Liver (tissue), 9 donors: ENCODE measurements around the gene C20orf202. TPM values are rescaled to one million over a fixed set of nuclear protein-coding genes. Genes with fewer than 3 reads are reported as not detected.

ENCODE experiments used
- DNase-seq: peaks from one replicate; pipeline ENCODE4 v3.0.0-alpha.2; 2017; ENCODE audit warnings: low spot score
- H3K27ac ChIP-seq, 2 donors: one replicate each; pipeline ENCODE4 v1.7.0; 2013; ENCODE audit warnings: inconsistent platforms in 2 of 2, low read length in 2 of 2, control low read depth in 1 of 2, low read depth in 1 of 2, mild to moderate bottlenecking in 1 of 2
- H3K27me3 ChIP-seq, 4 donors: one replicate each; pipeline versions ENCODE4 v1.6.1 to v1.7.0; 2013; ENCODE audit warnings: low read length in 3 of 4, inconsistent platforms in 1 of 4, mild to moderate bottlenecking in 1 of 4, moderate library complexity in 1 of 4; ENCODE audit not compliant: control insufficient read depth in 4 of 4, insufficient read depth in 4 of 4
- H3K36me3 ChIP-seq, 4 donors: one replicate each; pipeline versions ENCODE4 v1.6.1 to v1.7.0; 2013; ENCODE audit warnings: low read length in 3 of 4, mild to moderate bottlenecking in 3 of 4, low read depth in 1 of 4, moderate library complexity in 1 of 4; ENCODE audit not compliant: control insufficient read depth in 4 of 4, insufficient read depth in 3 of 4
- H3K4me1 ChIP-seq, 4 donors: one replicate each; pipeline versions ENCODE4 v1.6.1 to v1.7.0; 2013; ENCODE audit warnings: low read length in 3 of 4, mild to moderate bottlenecking in 3 of 4, moderate library complexity in 1 of 4; ENCODE audit not compliant: control insufficient read depth in 4 of 4, insufficient read depth in 4 of 4
- H3K4me3 ChIP-seq, 3 donors: one replicate each; pipeline versions ENCODE4 v1.6.1 to v1.7.0; 2013; ENCODE audit warnings: low read length in 3 of 3, control low read depth in 1 of 3, low read depth in 1 of 3, mild to moderate bottlenecking in 1 of 3
- H3K9ac ChIP-seq, 2 donors: one replicate each; pipeline ENCODE4 v1.7.0; 2013; ENCODE audit warnings: low read length in 2 of 2, mild to moderate bottlenecking in 2 of 2, moderate library complexity in 2 of 2, control low read depth in 1 of 2, low read depth in 1 of 2
- H3K9me3 ChIP-seq, 4 donors: one replicate each; pipeline versions ENCODE4 v1.6.1 to v1.7.0; 2013; ENCODE audit warnings: low read length in 3 of 4; ENCODE audit not compliant: control insufficient read depth in 4 of 4
- ATF3 ChIP-seq: IDR thresholded peaks from 2 replicates; pipeline ENCODE4 v1.6.1; 2016; ENCODE audit warnings: antibody characterized with exemption
- CTCF ChIP-seq: fragments of 150-350 bp; IDR thresholded peaks from 2 replicates; pipeline ENCODE4 v1.5.1; 2017; ENCODE audit warnings: improper control_type of control experiment, low read depth, low read length; ENCODE audit not compliant: missing input control
- EGR1 ChIP-seq, 2 donors: IDR thresholded peaks; 2 replicates each; pipeline ENCODE4 v1.6.1; 2016 to 2018; ENCODE audit warnings: antibody characterized with exemption in 2 of 2, low read depth in 2 of 2
- FOXA1 ChIP-seq: IDR thresholded peaks from 2 replicates; pipeline ENCODE4 v1.6.1; 2016; ENCODE audit warnings: antibody characterized with exemption
- FOXA2 ChIP-seq: IDR thresholded peaks from 2 replicates; pipeline ENCODE4 v1.6.1; 2016; ENCODE audit warnings: antibody characterized with exemption
- GABPA ChIP-seq, 2 donors: IDR thresholded peaks in 1 of 2; conservative IDR thresholded peaks in 1 of 2; 2 replicates each; pipeline ENCODE4 v1.6.1; 2016; ENCODE audit warnings: antibody characterized with exemption in 2 of 2, mild to moderate bottlenecking in 1 of 2, moderate library complexity in 1 of 2
- HNF4A ChIP-seq, 2 donors: conservative IDR thresholded peaks; 2 replicates each; pipeline ENCODE4 v1.6.1; 2016; ENCODE audit warnings: antibody characterized with exemption in 2 of 2, mild to moderate bottlenecking in 2 of 2
- HNF4G ChIP-seq: IDR thresholded peaks from 2 replicates; pipeline ENCODE4 v1.6.1; 2016; ENCODE audit warnings: antibody characterized with exemption
- JUND ChIP-seq, 2 donors: IDR thresholded peaks; 2 replicates each; pipeline ENCODE4 v1.6.1; 2016; ENCODE audit warnings: antibody characterized with exemption in 2 of 2
- MAX ChIP-seq: IDR thresholded peaks from 2 replicates; pipeline ENCODE4 v1.6.1; 2016; ENCODE audit warnings: antibody characterized with exemption
- NR2F2 ChIP-seq: IDR thresholded peaks from 2 replicates; pipeline ENCODE4 v1.6.1; 2016; ENCODE audit warnings: antibody characterized with exemption
- RAD21 ChIP-seq, 2 donors: IDR thresholded peaks; 2 replicates each; pipeline ENCODE4 v1.6.1; 2016; ENCODE audit warnings: antibody characterized with exemption in 2 of 2, mild to moderate bottlenecking in 2 of 2
- REST ChIP-seq: IDR thresholded peaks from 2 replicates; pipeline ENCODE4 v1.6.1; 2016; ENCODE audit warnings: antibody characterized with exemption, mild to moderate bottlenecking
- RXRA ChIP-seq, 2 donors: IDR thresholded peaks; 2 replicates each; pipeline ENCODE4 v1.6.1; 2017 to 2018; ENCODE audit warnings: antibody characterized with exemption in 2 of 2, mild to moderate bottlenecking in 1 of 2
- SP1 ChIP-seq: IDR thresholded peaks from 2 replicates; pipeline ENCODE4 v1.6.1; 2018; ENCODE audit warnings: antibody characterized with exemption, mild to moderate bottlenecking
- TAF1 ChIP-seq: conservative IDR thresholded peaks from 2 replicates; pipeline ENCODE4 v1.6.1; 2016; ENCODE audit warnings: antibody characterized with exemption, mild to moderate bottlenecking
- YY1 ChIP-seq: IDR thresholded peaks from 2 replicates; pipeline ENCODE4 v1.6.1; 2016; ENCODE audit warnings: antibody characterized with exemption, mild to moderate bottlenecking
- ZBTB33 ChIP-seq: IDR thresholded peaks from 2 replicates; pipeline ENCODE4 v1.6.1; 2016; ENCODE audit warnings: antibody characterized with exemption
- WGBS: extraction: QIAGEN DNeasy Blood & Tissue Kit; methylation state at CpG from one replicate; pipeline ENCODE4 v1.1.7; 2013; 5-methylcytosine and 5-hydroxymethylcytosine counted together
- polyA plus RNA-seq, 2 donors: library from polyadenylated mRNA; stranded (reverse) in 1 of 2; unstranded in 1 of 2; fragments of 200-250 nt in 1 of 2; fragments of >200 nt in 1 of 2; fragmentation: Nextera tagmentation in 1 of 2; extraction: Ambion mirVana in 1 of 2; gene quantifications; one replicate each; pipeline versions ENCODE4 v1.2.1 to v1.2.3, GENCODE V29; 2013 to 2015
- total RNA-seq, 2 donors: library from RNA; depleted of rRNA; stranded (reverse); fragments of >200 nt; gene quantifications; one replicate each; pipeline ENCODE4 v1.2.3, GENCODE V29; 2014
- donor health status: healthy.
- donor health status: healthy.
- donor health status: healthy.
- donor health status: healthy.
- donor health status: healthy.

The C20orf202 gene
- total and polyA plus RNA-seq, 4 donors, result 0.07 to 0.42 (median 0.12) TPM

GRCh38 chr20:1254254-1254653 lies 51.0 kb downstream of the C20orf202 start (continued):
- TF ChIP-seq CTCF, result no peak

- 77% methylated on average over 2 of the region's 2 CpGs for WGBS
- Histone ChIP-seq H3K9me3 (peaks cover 0 to 3% (median 0%) of the 10 kb centered on the region in 4 donors), H3K27me3 (no peaks in the 10 kb centered on the region), H3K4me3 (no peak overlapping the region), H3K4me1 (no peaks in the 10 kb centered on the region), H3K27ac (no peak overlapping the region), H3K36me3 (no peaks in the 10 kb centered on the region), H3K9ac (no peak overlapping the region)
- DNase-seq, result no peak
- TF ChIP-seq MAX (no peak), CTCF (no peak), ATF3 (no peak), JUND (IDR thresholded peaks at IDR 0.05) (no peak), ZBTB33 (no peak), NR2F2 (no peak), RXRA (IDR thresholded peaks at IDR 0.05) (no peak), FOXA1 (no peak), HNF4A (conservative IDR thresholded peaks at IDR 0.05) (no peak), SP1 (no peak), REST (no peak), RAD21 (IDR thresholded peaks at IDR 0.05) (no peak), EGR1 (IDR thresholded peaks at IDR 0.05; ENCODE audit: low read depth in 2 of 2) (no peak), YY1 (no peak), HNF4G (no peak), TAF1 (no peak), GABPA (IDR thresholded peaks at IDR 0.05 in 1 of 2, conservative IDR thresholded peaks at IDR 0.05 in 1 of 2) (no peak), FOXA2 (no peak)
Observed at GRCh38 chr20:1255675-1256074, 52.4 kb downstream of the C20orf202 start.
